IPS DF 19.7 (cell line): ENCODE measurements around the gene GRAP2.
"Not testable (repeated sequence)": the region's sequence is repeated elsewhere in the genome, so short reads cannot be mapped to it uniquely, and the experiment has no call there.

Experiments used
- DNase-seq: peaks from one replicate; pipeline ENCODE4 v3.0.0-alpha.2; 2013; ENCODE audit warnings: low read depth, low spot score

The GRAP2 gene

DNA sequence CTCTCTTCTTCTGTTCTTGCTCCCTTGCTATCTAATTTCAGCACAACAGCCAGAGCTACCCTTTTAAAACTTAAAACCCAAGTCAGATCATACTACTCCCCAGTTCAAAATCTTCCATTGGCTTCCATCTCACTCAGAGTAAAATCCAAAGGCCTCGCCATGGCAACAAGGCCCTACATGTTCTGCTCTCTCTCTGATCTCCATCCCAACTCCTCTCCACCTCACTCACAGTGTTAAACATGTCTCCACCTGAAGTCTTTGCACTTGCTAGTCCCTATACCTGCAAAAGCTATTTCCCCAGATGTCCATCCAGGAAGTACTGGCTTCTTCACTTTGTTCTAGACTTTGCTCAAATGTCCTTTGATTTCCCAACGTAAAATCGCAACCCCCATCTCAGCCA, 3.0 kb upstream of the GRAP2 start:
- DNase-seq: no peak

DNA sequence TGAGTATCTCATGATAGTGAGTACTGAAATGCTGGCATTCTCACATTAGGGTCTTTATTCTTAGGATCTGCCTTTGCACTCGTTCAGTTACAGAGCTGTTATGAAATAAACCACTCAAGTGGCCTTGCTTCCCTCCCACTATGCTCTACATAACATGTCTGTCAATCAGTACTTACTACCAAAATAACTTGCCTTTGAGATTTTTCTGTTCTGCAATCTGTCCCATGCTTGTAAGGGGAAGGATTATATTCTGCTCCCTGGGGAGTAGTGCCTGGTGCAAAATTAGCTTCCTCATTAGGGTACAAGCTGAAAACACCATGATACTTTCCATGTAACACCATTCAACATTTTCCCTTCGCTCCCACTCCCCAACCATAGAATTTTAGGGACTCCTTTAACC, 1.9 kb upstream of the GRAP2 start:
- no peak for DNase-seq

GRCh38 chr22:39901565-39902146, 772 bp downstream of the GRAP2 start:
- no peak for DNase-seq

DNA sequence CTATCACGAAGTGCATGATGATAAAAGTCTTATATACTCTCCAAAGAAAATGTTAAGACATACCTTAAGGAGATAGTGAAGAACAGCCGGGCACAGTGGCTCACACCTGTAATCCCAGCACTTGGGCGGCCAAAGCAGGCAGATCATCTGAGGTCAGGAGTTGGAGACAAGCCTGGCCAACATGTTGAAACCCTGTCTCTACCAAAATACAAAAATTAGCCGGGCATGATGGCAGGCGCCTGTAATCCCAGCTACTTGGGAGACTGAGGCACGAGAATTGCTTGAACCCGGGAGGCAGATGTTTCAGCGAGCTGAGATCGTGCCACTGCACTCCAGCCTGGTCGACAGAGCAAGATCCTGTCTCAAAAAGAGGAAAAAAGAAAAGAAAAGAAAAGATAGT, 3.1 kb downstream of the GRAP2 start:
- DNase-seq: not testable (repeated sequence)

- no peak for DNase-seq
These were observed 4.0 kb downstream of the GRAP2 start for GRCh38 chr22:39904862-39905261.

DNA sequence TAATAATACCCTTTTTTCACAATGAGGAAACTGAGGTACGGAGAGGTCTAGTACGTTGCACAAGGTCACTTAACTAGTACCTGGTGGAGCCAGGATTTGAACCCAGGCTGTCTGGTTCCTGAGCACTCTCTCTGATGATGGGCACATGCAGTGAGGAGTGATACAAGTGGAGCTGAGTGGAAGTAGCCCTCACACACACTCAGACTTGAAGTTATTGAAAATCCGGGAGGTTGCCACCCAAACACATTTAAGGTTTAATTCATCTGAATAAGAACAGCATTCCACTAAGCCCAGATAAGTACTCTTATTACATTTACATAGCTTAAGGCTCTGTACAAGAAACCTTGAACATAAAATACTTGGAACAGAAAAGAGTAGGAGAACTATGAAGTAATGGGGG, 4.8 kb downstream of the GRAP2 start:
- DNase-seq: no peak

- DNase-seq: no peak
These were observed 5.3 kb downstream of the GRAP2 start for GRCh38 chr22:39906207-39906606.

DNA sequence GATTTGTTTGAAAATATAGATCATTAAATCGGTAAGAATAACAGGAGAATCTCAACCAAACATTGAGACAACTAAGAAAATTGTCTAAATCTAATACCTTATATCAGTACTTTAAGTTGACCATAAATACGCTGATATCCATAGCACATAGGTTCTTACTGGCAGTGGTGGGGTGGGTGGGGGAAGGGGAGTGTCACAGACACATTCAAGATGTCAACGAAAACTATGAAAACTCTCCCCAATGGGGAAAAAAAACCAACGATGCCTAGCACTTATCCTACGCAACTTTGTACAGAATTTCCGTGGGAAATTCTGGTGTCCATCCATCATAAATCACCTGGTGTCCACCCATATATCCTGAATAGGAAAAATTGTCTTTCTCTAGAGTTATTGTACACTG, 6.2 kb downstream of the GRAP2 start:
- DNase-seq: no peak

- DNase-seq: no peak
These were observed 6.8 kb downstream of the GRAP2 start for GRCh38 chr22:39907605-39908097.

- DNase-seq: no peak
These were observed 7.3 kb downstream of the GRAP2 start for GRCh38 chr22:39908136-39908535.

GRCh38 chr22:39908737-39909136, 7.9 kb downstream of the GRAP2 start:
- no peak for DNase-seq

- DNase-seq: no peak
These were observed 10.2 kb downstream of the GRAP2 start for GRCh38 chr22:39910876-39911613.

DNA sequence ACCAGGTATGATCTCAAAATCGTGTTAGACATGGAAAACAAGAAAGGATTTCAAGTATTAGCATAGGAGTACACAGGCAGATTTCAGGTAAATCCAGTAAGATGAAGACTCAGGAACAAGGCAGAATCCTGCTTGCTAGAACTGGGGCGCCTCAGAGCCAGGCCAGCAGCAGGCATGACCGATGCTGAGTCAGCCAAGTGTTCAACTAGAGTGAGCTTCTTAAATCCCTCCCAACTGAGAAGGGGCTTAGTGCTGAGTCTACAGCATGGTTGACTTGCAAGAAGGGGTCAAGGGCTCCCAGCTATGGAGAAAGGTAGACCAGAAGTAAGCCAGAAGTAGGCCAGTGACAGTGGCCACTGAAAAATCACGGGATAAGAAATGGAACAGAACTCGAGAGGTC, 12.4 kb downstream of the GRAP2 start:
- DNase-seq: no peak

DNA sequence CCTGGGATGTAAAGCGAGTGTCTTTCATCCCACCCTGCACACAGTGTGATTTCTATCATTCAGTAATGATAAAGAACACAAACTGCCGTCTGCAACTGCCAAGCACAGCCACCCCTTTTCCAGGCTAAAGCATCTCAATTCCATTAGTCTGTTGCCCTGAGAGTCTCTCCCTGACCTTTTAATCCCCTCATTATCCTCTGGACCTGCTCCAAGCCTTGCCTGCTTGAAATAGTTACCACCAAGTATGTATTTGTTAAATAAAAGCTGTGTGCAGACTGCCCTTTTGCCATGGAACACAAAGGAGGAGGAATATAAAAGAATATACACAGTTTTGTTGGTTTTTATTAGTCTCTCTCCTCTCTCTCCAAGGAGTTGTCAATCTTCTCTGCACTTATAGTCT, 13.0 kb downstream of the GRAP2 start:
- no peak for DNase-seq

DNA sequence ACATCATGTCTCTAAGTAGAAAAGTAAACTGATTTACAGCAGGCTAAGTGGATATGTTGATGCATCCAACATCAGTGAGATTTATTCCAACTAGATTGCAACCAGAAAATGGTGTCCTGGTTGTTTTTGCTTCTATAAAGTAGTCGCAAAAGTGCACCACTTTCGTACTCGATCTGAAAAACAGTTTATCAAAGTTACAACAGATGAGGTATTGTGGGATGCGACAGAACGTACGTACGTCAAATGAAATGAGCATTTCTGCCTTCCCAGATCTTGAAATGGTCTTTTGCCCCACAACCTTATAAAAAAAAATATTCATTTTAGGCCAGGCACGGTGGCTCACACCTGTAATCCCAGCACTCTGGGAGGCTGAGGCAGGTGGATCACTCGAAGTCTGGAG, 13.7 kb downstream of the GRAP2 start:
- no peak for DNase-seq

DNA sequence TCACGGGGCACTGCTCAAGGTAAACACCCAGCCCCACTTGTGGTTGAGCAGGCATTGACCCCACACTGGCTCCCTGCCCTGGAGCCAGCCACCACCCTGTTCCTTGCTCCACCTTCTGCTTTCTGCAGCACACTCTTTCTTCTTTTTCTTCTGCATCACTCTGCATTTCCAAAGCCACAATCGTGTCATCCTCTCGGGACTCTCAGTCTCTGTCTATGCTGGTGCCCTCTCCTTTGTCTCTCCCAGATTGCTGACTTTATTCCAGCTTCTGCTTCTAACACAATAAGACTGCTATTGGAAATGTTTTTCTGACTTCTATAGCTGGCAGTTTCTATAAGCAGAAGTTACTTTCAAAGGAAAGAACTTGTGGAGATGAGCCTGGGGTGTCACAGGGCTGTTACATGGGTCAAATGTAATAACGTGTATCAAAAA, 14.4 kb downstream of the GRAP2 start:
- DNase-seq: no peak

GRCh38 chr22:39916496-39916895, 15.6 kb downstream of the GRAP2 start:
- DNase-seq: no peak

- DNase-seq: no peak
These were observed 16.3 kb downstream of the GRAP2 start for GRCh38 chr22:39917197-39917643.

GRCh38 chr22:39917776-39918495, 17.1 kb downstream of the GRAP2 start:
- no peak for DNase-seq

- DNase-seq: no peak
These were observed 19.4 kb downstream of the GRAP2 start for GRCh38 chr22:39920134-39920743.

GRCh38 chr22:39923696-39924095, 22.8 kb downstream of the GRAP2 start:
- DNase-seq: no peak

DNA sequence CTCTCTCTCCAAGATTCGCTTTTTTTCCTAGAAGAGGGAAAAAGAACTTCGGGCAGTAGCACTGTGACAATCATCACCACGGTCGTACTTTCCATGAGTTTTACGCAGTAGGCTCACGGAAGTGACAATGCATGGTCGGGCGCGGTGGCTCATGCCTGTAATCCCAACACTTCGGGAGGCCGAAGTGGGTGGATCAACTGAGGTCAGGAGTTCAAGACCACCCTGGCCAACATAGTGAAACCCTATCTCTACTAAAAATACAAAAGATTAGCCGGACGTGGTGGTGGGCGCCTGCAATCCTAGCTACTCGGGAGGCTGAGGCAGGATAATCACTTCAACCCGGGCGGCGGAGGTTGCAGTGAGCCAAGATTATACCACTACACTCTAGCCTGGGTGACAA, 23.4 kb downstream of the GRAP2 start:
- DNase-seq: no peak
